A673 (cell line): ENCODE results near the gene LCK. TPM values are rescaled to one million over a fixed set of nuclear protein-coding genes. Genes with fewer than 3 reads are reported as not detected.

Experiments
- BruUV-seq: library from RNA; stranded (reverse); fragments of 400-500 nt; replicated peaks from 2 replicates; lab custom pipeline; 2021; lab: Mats Ljungman, UMichigan
- CTCF ChIA-PET: fragments of 300-600 bp; sonication (Branson Sonifier 250); formaldehyde crosslinking; loops from one replicate; lab custom pipeline; 2022; ENCODE audit warnings: antibody characterized with exemption; lab: Charles Lee
- POLR2A ChIA-PET: fragments of 300-600 bp; sonication (Branson Sonifier 250); formaldehyde crosslinking; loops from one replicate; lab custom pipeline; 2022; ENCODE audit warnings: antibody characterized with exemption; ENCODE audit not compliant: low non-redundant PET; lab: Charles Lee
- DNase-seq: peaks from one replicate; pipeline ENCODE4 v3.0.0-alpha.2; 2015; ENCODE audit warnings: low spot score
- H3K27ac ChIP-seq: fragments of 200-600 bp; sonication (generic); 2 replicates; pipeline ENCODE4 v1.5.1; 2016; ENCODE audit warnings: mixed run types, low read depth, mild to moderate bottlenecking, mixed read lengths, antibody characterized with exemption, low read length; ENCODE audit not compliant: poor library complexity, severe bottlenecking
- H3K27me3 ChIP-seq: fragments of 200-600 bp; sonication (generic); replicated peaks from 2 replicates; pipeline ENCODE4 v1.6.1; 2017; ENCODE audit warnings: mixed run types, low read depth, mild to moderate bottlenecking, mixed read lengths, antibody characterized with exemption, low read length; ENCODE audit not compliant: insufficient read depth, poor library complexity
- H3K36me3 ChIP-seq: fragments of 200-600 bp; sonication (generic); 2 replicates; pipeline ENCODE4 v1.6.1; 2016; ENCODE audit warnings: mixed run types, mild to moderate bottlenecking, mixed read lengths, antibody characterized with exemption, low read length; ENCODE audit not compliant: insufficient read depth, poor library complexity, severe bottlenecking
- H3K4me1 ChIP-seq: fragments of 200-600 bp; sonication (generic); 2 replicates; pipeline ENCODE4 v1.6.1; 2017; ENCODE audit warnings: mixed run types, mild to moderate bottlenecking, mixed read lengths, antibody characterized with exemption, low read length; ENCODE audit not compliant: insufficient read depth, poor library complexity, severe bottlenecking
- H3K4me3 ChIP-seq: fragments of 200-600 bp; sonication (generic); 2 replicates; pipeline ENCODE4 v1.5.1; 2016; ENCODE audit warnings: low read depth, mixed run types, mild to moderate bottlenecking, mixed read lengths, low read length; ENCODE audit not compliant: poor library complexity, severe bottlenecking
- H3K9me3 ChIP-seq: fragments of 200-600 bp; sonication (generic); 2 replicates; pipeline ENCODE4 v1.6.1; 2016; ENCODE audit warnings: mixed run types, low read depth, mild to moderate bottlenecking, mixed read lengths, antibody characterized with exemption, low read length; ENCODE audit not compliant: poor library complexity, severe bottlenecking
- EZH2 ChIP-seq: fragments of 200-600 bp; sonication (generic); IDR thresholded peaks from 2 replicates; pipeline ENCODE4 v1.6.1; 2017; ENCODE audit warnings: borderline replicate concordance, low read depth, mild to moderate bottlenecking, mixed read lengths, antibody characterized with exemption, low read length; ENCODE audit not compliant: poor library complexity, severe bottlenecking
- intact Hi-C: fragments of 100-400 bp; cut with micrococcal nuclease; formaldehyde crosslinking; loops from one replicate; pipeline ENCODE4 v1.10.0; 2022; ENCODE audit not compliant: unreplicated experiment
- total RNA-seq: library from RNA; stranded (reverse); gene quantifications from 2 replicates; pipeline ENCODE4 v1.2.3, GENCODE V29; 2021
- TF ChIP-seq, protein P1 (sequence below): fragments of 300-800, 200-600 bp; sonication (generic); conservative IDR thresholded peaks from 2 replicates; pipeline ENCODE4 v1.5.1; 2017; ENCODE audit warnings: low read depth, mild to moderate bottlenecking, antibody characterized with exemption, low read length, moderate library complexity, mixed read lengths

The LCK gene
- total RNA-seq, 1 experiment from 2014 or later, result not detected

DNA sequence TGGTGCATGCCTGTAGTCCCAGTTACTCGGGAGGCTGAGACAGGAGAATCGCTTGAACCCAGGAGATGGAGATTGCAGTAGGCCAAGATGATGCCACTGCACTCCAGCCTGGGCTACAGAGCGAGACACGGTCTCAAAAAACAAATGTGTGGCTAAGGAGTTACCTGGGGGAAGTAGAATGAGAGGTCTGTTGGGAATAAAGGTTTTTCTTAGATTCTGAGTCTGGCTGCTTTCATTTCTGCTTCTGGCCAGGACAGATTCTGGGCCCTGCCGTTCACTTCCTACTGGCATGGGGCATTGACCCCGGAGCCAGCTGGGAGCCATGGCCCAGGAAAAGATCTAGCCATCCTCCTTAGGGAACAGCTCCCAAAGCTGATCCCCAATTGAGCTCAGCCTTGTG is 42.6 kb upstream of the LCK start:
- H3K36me3 ChIP-seq, result peaks cover 7% of the 10 kb centered on the region
- no TSS peak for BruUV-seq
- no peaks in the 10 kb centered on the region for H3K27me3 ChIP-seq
- DNase-seq, result no peak
- no peaks in the 10 kb centered on the region for H3K9me3 ChIP-seq
- POLR2A ChIA-PET, result no interaction called here
- H3K27ac ChIP-seq, result no peak overlapping the region
- TF ChIP-seq EZH2, result no peak
- TF ChIP-seq, protein P1, sequence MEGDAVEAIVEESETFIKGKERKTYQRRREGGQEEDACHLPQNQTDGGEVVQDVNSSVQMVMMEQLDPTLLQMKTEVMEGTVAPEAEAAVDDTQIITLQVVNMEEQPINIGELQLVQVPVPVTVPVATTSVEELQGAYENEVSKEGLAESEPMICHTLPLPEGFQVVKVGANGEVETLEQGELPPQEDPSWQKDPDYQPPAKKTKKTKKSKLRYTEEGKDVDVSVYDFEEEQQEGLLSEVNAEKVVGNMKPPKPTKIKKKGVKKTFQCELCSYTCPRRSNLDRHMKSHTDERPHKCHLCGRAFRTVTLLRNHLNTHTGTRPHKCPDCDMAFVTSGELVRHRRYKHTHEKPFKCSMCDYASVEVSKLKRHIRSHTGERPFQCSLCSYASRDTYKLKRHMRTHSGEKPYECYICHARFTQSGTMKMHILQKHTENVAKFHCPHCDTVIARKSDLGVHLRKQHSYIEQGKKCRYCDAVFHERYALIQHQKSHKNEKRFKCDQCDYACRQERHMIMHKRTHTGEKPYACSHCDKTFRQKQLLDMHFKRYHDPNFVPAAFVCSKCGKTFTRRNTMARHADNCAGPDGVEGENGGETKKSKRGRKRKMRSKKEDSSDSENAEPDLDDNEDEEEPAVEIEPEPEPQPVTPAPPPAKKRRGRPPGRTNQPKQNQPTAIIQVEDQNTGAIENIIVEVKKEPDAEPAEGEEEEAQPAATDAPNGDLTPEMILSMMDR, result no peak
- CTCF ChIA-PET, result interaction anchor here (0.5 kb wide), 1 partner anchor 167 kb away, joined by 9 read pairs; no protein-coding TSS in a partner anchor
- intact Hi-C loops, result no loop called here
- no peak overlapping the region for H3K4me3 ChIP-seq
- no peaks in the 10 kb centered on the region for H3K4me1 ChIP-seq

DNA sequence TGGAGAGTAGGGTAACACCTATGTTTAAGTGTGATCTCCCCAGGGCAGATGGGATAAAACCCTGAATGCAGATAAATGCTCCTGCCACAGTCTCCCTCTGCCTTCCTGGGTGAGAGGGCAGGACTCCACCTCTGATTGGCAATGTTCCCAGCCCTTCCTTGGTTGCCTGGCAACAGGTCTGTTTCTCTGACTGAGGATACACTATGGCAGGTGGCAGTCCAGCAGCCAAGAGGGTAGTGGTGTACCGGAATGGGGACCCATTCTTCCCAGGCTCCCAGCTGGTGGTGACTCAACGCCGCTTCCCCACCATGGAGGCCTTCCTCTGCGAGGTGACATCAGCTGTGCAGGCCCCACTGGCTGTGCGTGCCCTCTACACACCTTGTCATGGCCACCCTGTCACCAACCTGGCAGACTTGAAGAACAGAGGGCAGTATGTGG is 42.2 kb upstream of the LCK start, which contains the start of gene DCDC2B:
TSS of gene DCDC2B (plus strand) at position 199 of the 438 bp plus-strand sequence. CDS start at position 204, 5 bp downstream.
- intact Hi-C loops, result no loop called here
- Histone ChIP-seq H3K36me3 (peaks cover 7% of the 10 kb centered on the region), H3K27me3 (no peaks in the 10 kb centered on the region), H3K4me3 (no peak within 1 kb of the TSS), H3K9me3 (no peaks in the 10 kb centered on the region), H3K4me1 (no peaks in the 10 kb centered on the region), H3K27ac (no peak within 1 kb of the TSS)
- peak; percentile 46 for DNase-seq
- BruUV-seq, result no TSS peak
- TF ChIP-seq EZH2, result no peak
- TF ChIP-seq, protein P1, result no peak
- POLR2A ChIA-PET, result no interaction called here
- CTCF ChIA-PET, result no interaction called here

DNA sequence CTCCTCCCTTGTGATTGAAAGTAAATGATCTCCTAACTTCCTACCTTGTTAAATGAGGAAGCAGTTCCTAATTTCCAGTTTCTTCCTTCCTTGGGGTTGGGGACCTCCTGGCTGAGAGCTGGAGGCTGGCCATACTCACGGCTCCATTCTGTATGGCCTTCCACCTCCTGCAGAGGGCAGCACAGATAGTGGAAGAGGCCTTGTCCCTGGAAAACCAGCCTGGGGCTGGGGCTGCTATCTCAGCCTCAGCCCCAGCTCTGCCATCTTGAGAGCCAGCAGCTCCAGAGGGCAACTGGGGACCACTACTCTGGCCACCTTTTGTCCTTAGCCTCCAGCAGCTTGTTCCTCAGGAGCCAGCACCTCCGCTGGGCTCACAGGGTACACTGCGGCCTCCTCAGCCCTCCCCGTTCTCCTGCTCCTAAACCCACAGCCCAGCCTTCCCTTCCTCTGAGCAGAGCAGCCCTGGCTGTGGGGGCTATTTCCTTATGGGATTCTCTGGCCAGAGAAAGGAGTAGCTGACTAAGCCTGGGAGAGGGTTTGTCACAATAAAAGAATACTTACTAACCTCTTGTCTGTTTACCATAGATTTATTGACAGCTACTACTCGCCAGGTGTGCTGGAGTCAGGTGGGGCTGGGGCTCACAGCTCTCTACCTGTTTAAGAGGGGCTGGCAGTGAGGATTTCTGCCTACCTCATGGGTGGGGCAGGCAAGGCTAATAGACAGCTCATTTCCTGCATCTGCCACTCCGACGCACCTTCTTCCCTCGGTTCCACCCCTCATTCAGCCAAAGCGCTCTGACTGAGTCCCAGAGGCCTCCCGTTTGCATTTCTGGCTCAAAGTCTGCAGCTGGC is 35.2 kb upstream of the LCK start:
- peaks cover 5% of the 10 kb centered on the region for H3K4me1 ChIP-seq
- no TSS peak for BruUV-seq
- CTCF ChIA-PET, result interaction anchor here (0.7 to 1.3 kb wide), 4 partner anchors 15 to 1735 kb away, joined by 4 read pairs; partner anchors contain the start of gene CCDC28B
- H3K36me3 ChIP-seq, result peaks cover 8% of the 10 kb centered on the region
- no peak for TF ChIP-seq EZH2
- TF ChIP-seq, protein P1, result peak; percentile 85
- H3K9me3 ChIP-seq, result no peaks in the 10 kb centered on the region
- no peak overlapping the region for H3K4me3 ChIP-seq
- intact Hi-C loops, result loop anchor here (5.0 kb wide), 1 partner anchor 196 kb away; no protein-coding TSS in a partner anchor
- POLR2A ChIA-PET, result no interaction called here
- H3K27ac ChIP-seq, result no peak overlapping the region
- peak; percentile 76 for DNase-seq
- H3K27me3 ChIP-seq, result no peaks in the 10 kb centered on the region
